ENCODE results near the gene SYTL4.

Gene SYTL4

GRCh38 chrX:100685997-100686305 is 46.0 kb downstream of the SYTL4 start:
- H3K4me3 ChIP-seq (replicated peaks; ENCODE audit: low read depth, low read length) = no peak overlapping the region
- no peaks in the 10 kb centered on the region for H3K27me3 ChIP-seq (replicated peaks; ENCODE audit: control insufficient read depth, insufficient read depth, low read length)
- no peak for DNase-seq (ENCODE audit: extremely low read depth, insufficient read length)
- no peak for TF ChIP-seq CTCF (IDR thresholded peaks at IDR 0.05; ENCODE audit: insufficient read depth, low read length, poor library complexity, severe bottlenecking)
- no peaks in the 10 kb centered on the region for H3K36me3 ChIP-seq (ENCODE audit: control insufficient read depth, insufficient read depth, low read length)

DNA sequence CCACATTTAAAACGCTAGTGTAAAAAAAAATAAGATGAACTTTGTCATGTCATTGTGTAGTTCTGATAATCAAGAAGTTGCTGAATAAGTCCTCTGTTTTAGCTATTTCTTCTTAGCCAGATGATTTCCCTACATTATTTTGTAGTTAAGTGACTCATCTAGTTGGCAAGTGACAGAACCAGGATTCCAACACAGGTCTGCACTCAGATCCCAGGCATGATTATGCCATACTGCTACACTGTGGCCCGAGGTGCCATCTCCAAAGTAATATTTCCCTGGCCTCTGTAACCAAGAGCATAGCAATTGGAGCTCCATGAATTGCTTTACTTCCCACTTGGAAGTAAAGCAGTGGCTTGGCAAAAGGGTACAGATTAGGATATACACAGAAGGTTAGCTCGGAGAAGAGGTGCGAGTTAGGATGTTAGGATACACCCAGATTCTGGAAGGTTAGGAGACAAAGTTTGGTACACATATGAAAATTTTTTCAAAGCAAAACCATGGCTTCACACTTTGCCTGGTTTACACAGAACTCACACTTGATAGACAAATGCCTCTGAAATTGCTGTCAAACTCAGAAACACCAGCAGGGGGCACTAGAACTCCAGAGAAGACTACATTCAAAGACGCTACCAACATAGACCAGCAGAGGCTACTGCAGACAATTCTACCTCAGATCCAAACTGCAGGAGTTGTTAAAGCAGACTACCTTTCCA is 46.5 kb downstream of the SYTL4 start:
- DNase-seq (ENCODE audit: extremely low read depth, insufficient read length) = peak; percentile 36
- no peak overlapping the region for H3K4me3 ChIP-seq (replicated peaks; ENCODE audit: low read depth, low read length)
- H3K27me3 ChIP-seq (replicated peaks; ENCODE audit: control insufficient read depth, insufficient read depth, low read length) = no peaks in the 10 kb centered on the region
- peak; percentile 87 for TF ChIP-seq CTCF (IDR thresholded peaks at IDR 0.05; ENCODE audit: insufficient read depth, low read length, poor library complexity, severe bottlenecking)
- H3K36me3 ChIP-seq (ENCODE audit: control insufficient read depth, insufficient read depth, low read length) = no peaks in the 10 kb centered on the region

DNA sequence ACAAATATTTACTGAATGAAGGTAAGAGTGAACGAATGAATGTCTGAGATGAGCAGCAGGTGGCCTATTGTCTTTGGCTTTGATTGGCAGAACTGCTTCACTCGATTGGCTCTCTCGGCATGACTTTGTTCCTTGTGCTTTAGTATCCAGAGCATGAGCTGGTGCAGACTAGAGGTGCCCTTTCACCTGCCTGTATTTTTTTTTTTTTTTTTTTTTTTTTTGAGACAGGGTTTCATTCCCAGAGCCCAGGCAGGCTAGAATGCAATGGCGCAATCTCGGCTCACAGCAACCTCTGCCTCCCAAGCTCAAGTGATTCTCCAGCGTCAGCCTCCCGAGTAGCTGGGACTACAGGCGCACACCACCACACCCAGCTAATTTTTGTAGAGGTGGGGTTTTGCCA is 49.0 kb downstream of the SYTL4 start:
- Histone ChIP-seq H3K4me3 (replicated peaks; ENCODE audit: low read depth, low read length) (no peak overlapping the region), H3K36me3 (ENCODE audit: control insufficient read depth, insufficient read depth, low read length) (no peaks in the 10 kb centered on the region), H3K27me3 (replicated peaks; ENCODE audit: control insufficient read depth, insufficient read depth, low read length) (no peaks in the 10 kb centered on the region)
- no peak for TF ChIP-seq CTCF (IDR thresholded peaks at IDR 0.05; ENCODE audit: insufficient read depth, low read length, poor library complexity, severe bottlenecking)
- no peak for DNase-seq (ENCODE audit: extremely low read depth, insufficient read length)

- H3K36me3 ChIP-seq (ENCODE audit: control insufficient read depth, insufficient read depth, low read length) = no peaks in the 10 kb centered on the region
- no peak overlapping the region for H3K4me3 ChIP-seq (replicated peaks; ENCODE audit: low read depth, low read length)
- no peaks in the 10 kb centered on the region for H3K27me3 ChIP-seq (replicated peaks; ENCODE audit: control insufficient read depth, insufficient read depth, low read length)
- no peak for DNase-seq (ENCODE audit: extremely low read depth, insufficient read length)
- TF ChIP-seq CTCF (IDR thresholded peaks at IDR 0.05; ENCODE audit: insufficient read depth, low read length, poor library complexity, severe bottlenecking) = no peak
These were observed 50.3 kb downstream of the SYTL4 start for GRCh38 chrX:100681599-100681998.

DNA sequence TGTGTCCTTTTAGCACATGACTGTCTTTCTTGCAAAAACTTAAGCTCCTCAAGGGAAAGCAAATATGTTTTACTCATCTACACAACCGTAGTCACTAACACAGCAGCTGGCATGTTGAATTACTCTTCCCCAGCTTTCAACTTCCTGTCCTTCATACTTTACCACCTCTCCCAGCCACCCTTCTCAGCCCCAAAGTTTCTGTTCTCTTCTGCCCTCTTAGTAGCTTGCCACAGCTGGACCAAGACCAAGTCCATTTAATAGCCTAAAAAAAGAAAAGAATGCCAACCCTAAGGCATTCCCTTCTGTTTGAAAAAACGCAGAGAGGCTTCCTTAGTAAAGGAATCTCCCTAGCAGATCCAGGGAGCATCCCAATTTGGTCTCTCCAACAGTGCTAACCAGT is 51.2 kb downstream of the SYTL4 start:
- TF ChIP-seq CTCF (IDR thresholded peaks at IDR 0.05; ENCODE audit: insufficient read depth, low read length, poor library complexity, severe bottlenecking) = no peak
- Histone ChIP-seq H3K4me3 (replicated peaks; ENCODE audit: low read depth, low read length) (no peak overlapping the region), H3K36me3 (ENCODE audit: control insufficient read depth, insufficient read depth, low read length) (no peaks in the 10 kb centered on the region), H3K27me3 (replicated peaks; ENCODE audit: control insufficient read depth, insufficient read depth, low read length) (no peaks in the 10 kb centered on the region)
- no peak for DNase-seq (ENCODE audit: extremely low read depth, insufficient read length)

All from GM06990 (cell line).